Stomach (tissue), 4 donors: ENCODE data around the gene TCN1.

Experiments used
- EP300 ChIP-seq: sonication (generic); formaldehyde crosslinking; IDR thresholded peaks from one replicate; pipeline ENCODE4 v1.6.1; 2017; ENCODE audit warnings: antibody characterized with exemption
- TF ChIP-seq, protein P1 (sequence below), 7 experiments: fragments of 450-650 bp in 4 of 7; fragments of 200-600 bp in 3 of 7; sonication (generic) in 3 of 7; IDR thresholded peaks; one replicate each; pipeline ENCODE4 v1.5.1; 2016 to 2019; ENCODE audit warnings: antibody characterized with exemption in 7 of 7, control low read depth in 2 of 7, mild to moderate bottlenecking in 1 of 7

DNA sequence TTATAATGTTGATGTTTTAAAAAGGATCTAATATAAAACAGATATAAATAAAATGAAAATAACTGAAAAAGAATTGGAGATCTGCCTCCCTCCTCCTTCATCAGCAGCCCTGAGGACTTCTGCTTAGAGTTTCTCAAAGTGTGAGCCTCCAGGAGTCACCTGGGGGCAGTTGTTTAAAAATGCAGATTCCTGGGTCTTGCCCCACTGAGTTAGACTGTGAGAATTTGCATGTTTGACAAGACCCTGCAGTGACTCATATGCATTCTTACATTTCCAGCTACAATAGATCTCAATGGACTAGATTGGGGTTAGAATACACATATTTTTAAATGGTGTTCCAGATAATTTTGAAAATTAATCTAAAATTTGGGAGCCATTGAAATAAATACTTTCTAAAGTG is 11.5 kb upstream of the TCN1 start:
- TF ChIP-seq, protein P1, sequence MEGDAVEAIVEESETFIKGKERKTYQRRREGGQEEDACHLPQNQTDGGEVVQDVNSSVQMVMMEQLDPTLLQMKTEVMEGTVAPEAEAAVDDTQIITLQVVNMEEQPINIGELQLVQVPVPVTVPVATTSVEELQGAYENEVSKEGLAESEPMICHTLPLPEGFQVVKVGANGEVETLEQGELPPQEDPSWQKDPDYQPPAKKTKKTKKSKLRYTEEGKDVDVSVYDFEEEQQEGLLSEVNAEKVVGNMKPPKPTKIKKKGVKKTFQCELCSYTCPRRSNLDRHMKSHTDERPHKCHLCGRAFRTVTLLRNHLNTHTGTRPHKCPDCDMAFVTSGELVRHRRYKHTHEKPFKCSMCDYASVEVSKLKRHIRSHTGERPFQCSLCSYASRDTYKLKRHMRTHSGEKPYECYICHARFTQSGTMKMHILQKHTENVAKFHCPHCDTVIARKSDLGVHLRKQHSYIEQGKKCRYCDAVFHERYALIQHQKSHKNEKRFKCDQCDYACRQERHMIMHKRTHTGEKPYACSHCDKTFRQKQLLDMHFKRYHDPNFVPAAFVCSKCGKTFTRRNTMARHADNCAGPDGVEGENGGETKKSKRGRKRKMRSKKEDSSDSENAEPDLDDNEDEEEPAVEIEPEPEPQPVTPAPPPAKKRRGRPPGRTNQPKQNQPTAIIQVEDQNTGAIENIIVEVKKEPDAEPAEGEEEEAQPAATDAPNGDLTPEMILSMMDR (IDR thresholded peaks at IDR 0.05) = no peak
- TF ChIP-seq EP300 = no peak
